Activated gamma-delta T cell treated with Interleukin-2 at 50 U/mL for 16 hours (primary cell): ENCODE measurements around the gene PLCD3.
"Not testable (repeated sequence)": the region's sequence is repeated elsewhere in the genome, so short reads cannot be mapped to it uniquely, and the experiment has no call there.

Experiments used
- DNase-seq: peaks from one replicate; pipeline ENCODE4 v3.0.0-alpha.2; 2020

PLCD3 gene

DNA sequence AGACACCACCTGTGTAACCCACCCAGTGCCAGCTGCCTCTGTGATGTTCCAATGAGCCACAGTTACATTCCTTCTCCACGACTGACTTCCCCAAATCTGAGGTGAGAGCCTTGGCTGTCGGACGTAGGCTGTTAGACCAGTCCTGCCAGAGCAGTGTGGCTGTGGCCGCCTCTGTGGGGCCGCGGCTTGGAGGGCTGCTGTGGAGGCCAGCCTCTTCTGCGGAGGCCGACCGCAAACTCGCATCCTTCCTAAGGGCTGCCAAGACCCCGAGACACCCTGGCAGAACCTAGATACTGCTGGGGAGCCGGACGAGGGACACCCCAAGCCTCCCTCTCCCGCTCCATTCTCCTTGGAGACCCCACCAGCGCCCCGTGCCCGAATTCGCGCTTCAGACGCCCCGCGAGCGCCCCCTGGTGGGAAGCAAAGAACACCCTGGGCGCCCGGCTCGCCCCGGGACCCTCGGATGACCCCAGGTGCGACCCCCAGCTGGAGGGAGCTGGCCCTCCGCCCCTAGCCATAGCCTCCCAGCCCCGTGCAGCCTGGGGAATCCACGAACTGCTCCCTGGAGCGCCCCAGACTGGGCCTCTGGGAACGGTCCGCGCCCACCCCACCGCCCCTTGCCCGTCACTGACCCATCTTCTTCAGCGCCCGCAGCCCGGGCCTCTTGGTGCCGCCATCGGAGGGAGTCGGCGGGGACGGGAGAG, 547 bp downstream of the PLCD3 start:
- DNase-seq = peak; percentile 44

DNA sequence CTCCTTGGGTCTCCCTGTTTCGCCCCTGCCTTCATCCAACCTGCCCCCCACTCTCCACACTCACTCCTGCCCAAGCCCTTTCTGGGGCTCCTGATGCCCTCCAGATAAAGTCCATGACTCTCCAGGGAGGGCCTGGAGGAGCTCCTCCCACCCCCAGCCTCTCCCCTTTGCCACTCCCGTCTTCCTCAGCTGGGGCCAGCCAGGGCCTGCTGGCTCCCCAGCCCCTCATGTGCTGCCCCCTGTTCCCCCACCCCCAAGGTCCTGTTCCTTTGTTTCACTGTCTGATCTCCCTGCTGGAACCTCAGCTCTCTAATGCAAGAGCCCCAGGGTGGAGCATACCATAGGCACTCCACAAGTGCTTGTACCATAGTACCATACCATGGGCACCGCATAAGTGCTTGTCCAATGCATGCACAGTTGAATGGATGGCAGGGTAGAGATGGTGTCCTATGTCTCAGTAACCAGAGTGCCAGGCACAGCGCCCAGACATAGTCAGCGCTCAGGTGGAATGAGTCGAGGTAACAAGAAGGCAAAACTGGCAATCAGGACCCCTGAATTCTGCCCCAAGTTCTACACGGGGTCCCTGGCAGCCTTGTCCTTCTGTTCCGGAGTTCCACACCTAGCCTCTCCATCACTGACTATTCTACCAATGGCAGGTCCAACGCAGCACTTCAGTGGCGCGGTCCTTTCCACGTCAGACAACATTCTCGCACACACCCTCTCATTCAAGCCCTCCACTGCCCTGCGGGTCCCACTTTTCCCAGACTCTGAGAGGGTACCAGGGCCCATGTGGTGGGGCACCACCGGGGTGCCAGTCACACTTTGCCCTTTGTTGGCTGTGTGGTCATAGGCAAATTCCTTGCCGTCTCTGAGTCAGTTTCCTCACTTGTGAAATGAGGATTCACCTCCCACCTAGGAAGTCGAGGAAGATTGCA, 1.4 kb downstream of the PLCD3 start:
- DNase-seq = no peak

DNA sequence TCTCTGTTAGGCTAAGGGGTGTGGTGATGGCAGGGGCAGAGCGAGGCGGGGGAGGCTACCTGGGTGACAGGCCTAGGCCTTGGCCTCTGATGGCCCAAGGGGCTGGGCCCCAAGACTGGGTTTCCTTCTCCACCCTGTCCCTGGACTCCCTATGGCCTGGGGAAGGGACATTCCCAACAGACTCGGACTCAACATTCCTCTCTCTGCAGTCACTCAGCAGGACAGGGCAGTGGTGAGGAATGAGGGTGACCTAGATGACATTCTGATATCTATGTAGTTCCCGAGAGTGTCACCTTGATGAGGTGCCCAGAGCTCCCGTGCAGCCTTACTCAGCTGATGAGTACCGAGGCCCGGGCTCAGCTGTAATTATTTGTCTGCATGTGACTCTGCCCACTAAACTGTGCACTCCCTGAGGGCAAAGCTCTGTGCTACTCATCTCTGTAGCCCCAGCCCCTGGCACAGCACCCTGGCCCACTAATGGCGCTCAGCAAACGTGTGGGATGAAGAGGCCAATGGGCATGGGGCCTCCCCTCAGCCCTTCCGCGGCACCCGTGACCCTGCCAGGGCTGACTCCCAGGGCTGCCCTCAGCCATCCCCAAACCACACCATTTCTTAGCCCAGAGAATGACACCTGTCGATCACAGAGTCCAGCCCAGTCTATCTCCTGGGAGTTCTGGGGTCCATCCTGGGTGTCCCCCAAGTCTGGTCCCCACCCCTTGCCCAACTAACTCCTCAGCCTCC, 2.2 kb downstream of the PLCD3 start:
- no peak for DNase-seq

DNA sequence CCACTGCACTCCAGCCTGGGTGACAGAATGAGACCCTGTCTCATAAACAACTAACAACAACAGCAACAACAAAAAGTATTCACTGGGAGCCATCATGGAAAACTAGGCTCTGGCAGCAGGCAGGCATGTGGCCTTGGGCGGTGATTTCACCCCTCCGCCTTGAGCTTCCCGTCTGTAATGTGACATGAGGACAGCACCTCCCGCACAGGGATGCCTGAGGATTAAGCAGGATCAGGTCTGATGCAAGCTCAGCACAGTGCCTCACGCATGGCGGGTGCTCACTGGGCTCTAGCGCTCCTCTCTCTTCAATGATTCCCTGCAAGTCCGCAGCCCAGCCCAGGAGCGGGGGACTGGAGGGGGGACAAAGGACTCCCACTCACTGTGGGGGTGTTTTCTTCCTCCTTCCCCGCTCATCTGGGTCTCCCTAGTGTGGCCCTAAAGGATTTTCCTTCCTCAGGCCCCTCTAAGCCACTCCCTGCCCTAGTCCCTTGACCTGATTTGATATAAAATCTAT, 2.8 kb downstream of the PLCD3 start:
- no peak for DNase-seq

DNA sequence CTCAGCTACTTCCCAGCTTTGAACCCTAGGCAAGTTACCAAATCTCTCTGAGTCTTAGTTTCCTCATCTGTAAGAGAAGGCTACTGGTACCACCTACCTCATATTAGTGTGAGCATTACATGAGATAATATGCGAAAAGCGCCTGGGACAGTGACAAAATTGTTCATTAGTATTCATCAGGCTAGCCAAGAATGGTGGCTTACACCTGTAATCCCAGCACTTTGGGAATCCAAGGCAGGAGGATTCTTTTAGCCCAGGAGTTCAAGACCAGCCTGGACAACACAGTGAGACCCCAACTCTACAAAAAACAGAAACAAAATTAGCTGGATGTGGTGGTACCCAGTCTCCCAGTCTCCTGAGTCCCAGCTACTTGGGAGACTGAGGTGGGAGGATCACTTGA, 3.3 kb downstream of the PLCD3 start:
- DNase-seq = no peak

DNA sequence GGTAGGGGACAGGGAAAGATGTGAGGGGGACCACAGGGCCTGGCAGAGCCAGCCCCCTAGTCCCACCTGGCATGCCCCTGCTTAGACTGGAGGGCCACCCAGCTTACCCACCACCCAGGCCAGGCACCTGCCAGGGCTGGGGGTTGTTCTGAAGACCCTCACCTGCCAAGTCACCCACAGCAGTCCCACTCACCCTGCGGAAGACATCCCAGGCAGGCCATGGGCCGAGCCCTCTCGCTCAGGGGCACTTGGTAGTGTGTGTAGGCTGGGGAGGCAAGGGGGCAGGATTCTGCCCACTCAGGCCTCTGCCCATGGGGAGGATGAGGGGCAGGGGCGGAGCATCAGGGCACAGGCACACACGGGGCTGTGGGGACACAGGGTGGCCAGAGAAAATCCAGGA, 4.0 kb downstream of the PLCD3 start:
- no peak for DNase-seq

DNA sequence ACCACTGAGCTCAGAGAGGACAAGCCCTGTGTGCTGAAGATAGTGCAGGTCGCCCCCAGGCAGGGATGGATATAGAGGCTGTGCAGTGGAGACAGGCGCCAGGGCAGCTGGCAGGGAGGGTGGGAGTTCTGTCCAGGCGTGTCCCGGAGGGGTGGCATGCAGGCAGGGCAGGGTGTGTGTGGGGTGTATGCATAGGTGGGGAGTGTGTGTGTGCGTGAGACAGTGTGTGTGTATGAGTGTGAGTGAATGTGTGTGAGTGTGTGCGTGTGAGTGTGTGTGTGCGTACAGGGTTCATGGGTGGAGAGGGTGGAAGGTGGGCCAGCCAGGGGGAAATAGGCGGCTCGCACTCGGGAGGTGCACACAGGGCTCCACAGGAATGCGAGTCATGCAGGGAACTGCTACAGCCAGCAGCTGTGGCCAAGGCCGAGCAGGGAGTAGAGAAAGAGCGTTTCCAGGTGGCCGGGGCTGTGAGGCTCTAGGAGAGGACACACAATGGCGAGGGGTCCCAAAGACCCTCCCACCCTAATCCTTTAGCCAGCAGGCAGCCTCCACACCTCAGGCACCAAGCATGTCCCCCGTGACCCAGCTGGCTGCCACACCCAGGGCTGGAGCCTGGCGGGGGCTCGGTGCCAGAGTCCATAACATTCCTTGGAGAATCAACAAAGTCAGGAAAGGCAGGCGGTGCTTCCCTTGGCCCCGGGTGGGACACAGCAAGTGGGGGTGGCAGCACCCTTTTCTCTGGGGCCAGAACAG, 4.6 kb downstream of the PLCD3 start:
- DNase-seq = no peak

DNA sequence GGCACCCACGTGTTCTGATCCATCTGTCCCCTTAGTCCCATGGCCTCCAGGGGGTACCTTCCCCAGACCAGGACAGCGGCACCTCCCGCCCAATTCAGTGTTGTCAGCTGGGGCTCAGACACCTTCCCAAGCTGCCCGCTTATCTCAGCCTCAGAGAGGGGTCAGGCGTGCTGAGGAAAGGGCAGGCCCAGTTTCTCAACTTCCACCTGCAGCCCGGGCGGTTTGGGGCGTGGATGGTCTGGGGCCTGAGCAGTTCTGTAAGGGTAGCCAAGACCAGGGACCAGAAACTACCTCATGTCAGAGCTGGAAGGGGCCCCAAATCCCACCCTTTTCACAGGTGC, 5.1 kb downstream of the PLCD3 start:
- no peak for DNase-seq

DNA sequence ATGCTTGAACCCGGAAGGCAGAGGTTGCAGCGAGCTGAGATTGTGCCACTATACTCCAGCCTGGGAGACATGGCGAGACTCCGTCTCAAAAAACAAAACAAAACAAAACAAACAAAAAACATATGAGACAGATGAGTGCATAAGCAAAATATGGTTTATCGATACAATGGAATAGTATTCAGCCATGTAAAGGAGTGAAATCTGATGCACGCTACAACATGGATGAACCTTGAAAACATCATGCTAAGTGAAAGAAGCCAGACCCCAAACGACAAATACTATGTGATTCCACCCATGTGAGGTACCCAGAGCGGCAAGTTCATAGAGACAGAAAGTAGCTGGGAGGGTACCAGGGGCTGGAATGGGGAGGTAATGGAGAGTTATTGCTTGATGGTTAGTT, 6.8 kb downstream of the PLCD3 start:
- no peak for DNase-seq

DNA sequence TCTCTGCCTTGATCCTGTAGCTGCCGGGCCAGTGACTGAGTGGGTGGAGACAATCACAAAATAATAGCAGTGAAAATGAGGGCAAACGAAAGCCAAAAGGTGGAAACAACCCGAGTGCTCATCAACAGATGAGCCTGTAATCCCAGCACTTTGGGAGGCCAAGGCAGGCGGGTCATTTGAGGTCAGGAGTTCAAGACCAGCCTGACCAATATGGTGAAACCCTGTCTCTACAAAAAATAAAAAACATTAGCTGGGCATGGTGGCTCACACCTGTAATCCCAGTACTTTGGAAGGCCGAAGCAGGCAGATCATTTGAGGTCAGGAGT, 7.6 kb downstream of the PLCD3 start:
- DNase-seq = not testable (repeated sequence)

DNA sequence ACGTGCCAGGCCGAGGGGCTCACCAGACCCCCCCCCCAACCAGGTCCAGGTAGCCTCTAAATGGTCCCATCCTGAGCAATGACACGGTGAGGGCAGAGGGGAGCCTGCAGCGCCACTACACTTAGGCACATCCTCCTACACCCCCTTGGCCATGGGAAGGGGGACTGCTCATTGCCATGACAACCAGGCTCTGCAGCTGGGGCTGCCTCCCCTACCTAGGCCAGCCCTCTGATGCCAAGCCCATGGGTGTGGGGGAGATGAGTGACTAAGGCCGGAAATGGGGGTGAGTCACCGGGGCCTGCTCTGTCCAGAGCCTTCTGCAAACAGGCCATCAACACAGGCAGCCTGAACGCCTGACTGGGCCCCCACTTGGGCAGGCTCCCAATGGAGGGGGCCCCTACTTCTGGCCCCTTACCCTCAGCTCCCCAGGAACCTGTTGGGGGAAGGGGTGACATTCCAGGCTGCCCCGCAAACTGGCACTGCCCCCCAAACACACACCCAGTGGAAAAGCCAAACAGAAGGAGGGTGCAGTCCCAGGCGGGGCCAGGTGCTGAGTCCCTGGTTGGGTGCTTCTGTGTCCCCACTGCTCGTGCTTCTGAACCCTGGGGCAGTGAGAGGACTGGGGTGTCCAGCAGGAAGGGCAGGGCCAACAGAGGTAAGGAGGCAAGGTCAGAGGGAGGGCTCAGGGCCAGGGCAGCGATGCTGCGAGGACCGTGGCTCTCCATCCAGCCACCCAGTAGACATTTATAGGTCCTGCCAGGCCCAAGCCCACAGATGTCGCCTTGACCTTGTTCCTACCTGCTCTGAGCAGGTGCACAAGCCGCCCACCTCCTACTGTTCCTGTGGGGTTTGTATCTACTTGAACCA, 8.2 kb downstream of the PLCD3 start:
- peak; percentile 38 for DNase-seq

DNA sequence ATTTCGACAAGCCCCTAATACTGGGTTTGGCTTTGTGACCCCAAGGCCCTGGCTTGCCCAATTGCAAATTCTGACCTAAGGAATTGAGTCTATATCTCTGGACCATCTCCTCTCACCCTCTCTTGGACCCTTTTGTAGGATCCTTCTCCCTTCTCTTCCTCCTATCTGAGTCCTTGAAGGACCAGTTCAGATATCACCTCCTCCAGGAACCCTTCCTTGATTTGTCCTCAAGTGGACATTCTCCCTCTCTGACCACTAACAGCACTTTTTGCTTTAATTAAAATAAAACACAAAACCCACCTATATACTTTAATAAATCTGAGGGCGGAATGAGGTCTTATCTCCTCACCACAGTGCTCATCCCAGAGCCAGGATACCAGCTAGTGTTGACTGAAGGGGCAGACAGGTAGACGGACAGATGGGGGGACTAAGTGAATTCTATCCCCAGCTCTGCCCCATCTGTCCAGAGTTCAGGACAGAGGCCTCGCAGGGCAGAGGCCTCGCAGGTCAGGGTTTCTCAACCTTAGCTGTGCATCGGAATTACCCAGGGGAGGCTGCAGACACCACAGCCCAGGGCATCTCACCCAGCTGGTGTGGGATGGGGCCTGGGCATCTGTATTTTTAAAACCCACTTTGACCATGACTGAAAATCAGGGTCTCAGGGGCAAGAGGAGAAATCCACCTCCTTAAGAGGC, 9.1 kb downstream of the PLCD3 start:
- no peak for DNase-seq

DNA sequence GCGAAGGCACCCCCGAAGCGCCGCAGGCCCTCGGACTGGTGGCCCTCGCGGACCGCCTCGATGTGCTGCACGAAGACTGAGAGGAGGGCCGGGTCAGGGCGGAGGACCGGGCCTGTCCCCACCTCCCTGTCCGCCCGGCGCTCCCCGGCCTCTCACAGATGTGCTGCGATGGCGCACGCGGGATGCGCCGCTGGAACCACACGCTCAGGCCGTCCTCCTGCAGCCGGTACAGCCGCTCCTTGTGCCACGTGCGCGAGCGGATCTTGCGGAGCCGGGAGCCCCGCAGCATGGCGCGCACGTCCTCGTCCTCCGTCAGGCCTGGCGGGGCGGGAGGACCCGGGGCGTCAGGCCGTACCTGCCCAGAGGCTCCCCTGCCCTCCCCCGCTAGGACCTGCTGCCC, 11.3 kb downstream of the PLCD3 start:
- no peak for DNase-seq

DNA sequence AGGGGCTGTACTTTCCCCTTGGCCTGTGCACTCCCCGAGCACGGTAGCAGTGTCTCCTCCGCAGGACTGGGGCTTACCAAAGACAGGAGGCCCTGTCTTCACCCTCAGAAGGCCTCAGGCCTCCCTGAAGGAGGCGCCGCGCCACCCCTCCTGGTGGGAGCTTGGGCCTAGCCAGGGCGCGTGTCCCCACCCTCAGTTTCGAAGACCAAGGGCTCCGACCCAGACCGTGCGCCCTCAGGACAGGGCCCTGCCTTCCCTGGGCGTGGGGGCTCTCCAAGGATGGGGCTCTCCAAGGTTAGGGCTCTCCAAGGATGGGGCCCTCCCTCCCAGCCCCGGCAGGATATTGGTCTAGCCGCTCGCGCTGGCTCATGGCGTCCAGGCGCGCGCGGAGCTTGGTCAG, 11.8 kb downstream of the PLCD3 start:
- no peak for DNase-seq

DNA sequence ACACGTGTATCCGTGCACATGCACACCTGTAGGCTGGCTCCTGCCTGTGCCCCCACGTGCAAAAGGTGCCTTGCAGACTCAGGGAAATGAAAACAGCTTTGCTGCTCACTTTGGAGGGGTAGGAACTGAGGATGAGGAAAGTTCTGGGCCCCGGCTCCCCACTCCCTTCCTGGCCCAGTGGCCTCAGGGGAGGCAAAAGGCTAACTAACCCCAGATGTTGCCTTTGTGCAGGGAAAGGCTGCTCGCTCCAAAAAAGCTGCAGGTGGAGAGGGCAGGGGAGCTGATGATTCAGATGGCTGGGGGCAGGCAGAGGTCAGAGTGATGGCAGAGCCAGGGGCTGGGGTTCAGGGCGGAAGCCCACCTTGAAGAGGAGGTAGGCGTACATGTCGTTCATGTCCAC, 12.4 kb downstream of the PLCD3 start:
- no peak for DNase-seq

DNA sequence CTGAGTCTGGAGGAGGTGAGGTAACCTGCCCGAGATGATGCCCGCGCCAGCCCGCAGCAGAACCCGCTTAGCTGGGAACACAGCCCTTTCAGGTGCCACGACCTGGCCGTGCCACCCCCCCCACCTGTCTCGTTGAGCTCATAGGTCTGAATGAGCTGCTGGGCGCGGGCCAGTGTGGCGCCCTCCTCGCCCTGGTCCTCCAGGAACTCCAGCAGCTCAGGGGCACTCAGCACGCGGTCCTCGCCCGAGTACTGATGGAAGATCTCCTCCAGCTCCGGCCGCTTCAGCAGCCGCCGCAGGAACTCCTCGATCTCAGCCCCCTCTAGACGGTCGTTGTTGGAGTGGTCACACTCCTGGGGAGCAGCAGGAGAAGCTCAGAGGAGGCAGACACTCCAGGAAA, 13.6 kb downstream of the PLCD3 start:
- no peak for DNase-seq

DNA sequence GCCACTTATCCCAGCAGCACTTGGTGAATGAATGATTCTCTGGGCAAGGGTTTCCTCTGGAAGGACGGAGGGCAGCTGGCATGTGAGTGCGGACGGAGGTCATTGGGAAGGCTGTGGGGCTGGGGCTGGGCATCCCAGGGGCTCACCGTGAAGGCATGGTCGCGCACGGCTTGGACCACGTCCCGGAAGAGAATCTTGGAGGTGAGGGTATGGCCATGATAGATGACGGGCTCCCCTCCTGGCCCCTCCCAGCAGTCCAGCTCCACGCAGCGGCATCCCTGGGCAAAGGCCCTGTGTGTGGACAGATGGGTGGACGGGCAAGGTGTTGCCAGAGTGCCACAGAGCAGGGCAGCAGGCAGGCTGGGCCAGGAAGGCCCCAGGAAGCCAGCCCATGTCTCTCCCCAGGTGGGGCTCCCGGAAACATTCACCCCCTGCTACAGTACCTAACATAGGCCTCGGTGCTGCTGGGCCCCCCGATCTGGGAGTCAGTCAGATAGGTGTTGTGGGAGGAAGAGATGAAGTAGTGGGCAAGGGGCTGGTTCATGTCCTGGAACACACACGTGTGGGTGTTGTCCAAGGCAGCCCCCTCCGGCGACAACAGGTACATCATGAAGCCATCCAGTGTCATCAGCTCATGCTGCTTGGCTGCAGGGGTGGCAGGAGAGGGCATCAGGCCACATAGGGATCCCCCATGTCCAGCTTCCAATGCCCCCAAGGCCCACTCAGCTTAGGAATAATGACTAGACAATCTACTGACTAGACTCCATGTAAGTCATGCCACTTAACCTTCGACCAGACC, 14.3 kb downstream of the PLCD3 start:
- no peak for DNase-seq

DNA sequence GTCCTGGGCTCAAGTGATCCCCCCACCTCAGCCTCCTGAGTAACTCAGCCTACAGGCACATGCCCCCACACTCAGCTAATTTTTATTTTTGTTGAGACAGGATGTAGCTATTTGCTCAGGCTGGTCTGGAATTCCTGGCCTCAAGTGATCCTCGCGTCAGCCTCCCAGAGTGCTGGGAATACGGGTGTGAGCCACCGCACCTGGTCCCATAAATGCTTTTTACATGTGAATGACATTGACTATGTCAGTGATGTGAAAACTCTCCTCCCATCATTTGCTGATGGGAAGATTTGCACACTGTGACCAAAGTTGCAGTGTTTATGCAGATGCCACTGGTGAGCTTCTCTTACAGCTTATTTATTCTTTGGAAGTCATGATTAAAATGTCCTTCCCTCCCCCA, 15.0 kb downstream of the PLCD3 start:
- DNase-seq = no peak

DNA sequence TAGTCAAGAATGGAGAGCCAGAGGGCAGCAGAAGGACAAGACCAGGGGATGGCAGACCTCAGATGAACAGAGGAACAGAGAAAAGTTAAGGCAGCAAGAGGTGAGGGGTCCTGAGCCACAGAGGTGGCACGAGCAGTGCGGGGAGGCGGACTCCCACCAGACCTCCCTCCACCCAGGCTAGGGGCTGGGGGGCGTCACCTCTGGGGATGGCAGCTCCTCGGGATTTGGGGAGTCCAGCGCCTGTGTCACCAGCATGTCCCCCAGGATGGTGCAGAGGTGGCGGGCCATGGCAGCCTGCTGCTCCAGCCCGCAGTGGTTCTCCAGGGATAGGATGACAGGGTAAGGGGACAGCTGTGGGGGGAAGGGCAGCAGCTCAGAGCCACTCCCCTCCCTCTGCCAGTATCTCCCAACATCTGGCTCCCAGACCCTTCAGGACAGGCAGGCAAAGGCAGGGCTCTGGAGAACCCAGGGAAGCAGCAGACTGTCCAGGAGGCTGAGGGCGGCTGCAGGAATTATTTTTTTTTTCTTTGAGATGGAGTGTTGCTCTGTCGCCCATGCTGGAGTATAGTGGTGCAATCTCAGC, 15.8 kb downstream of the PLCD3 start:
- no peak for DNase-seq

DNA sequence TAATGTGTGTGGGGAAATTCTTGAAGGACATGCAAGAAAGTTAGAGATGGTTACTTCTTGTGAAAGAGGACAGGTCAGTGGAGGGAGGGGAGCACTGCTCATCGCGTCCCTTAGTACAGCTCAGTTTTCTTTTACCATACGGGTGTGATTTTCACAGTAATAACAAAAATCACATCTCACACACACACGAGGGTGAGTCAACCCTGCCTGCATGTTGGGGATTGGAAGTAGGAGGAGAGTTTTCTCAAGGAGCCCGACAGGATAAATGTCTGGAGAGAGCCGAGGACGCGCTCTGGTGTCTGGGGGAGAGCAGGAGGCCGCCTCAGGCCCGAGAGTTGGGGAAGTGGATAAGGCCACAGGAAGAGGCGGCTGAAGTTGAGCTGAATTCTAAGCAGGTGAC, 16.4 kb downstream of the PLCD3 start:
- no peak for DNase-seq
